HepG2 (cell line): ENCODE results near the gene LIMCH1. TPM values are rescaled to one million over a fixed set of nuclear protein-coding genes. Genes with fewer than 3 reads are reported as not detected.

ENCODE experiments used
- ATAC-seq: fragments of 200-7000 bp; cut with Tn5 transposase; 3 replicates; pipeline ENCODE4 v1.9.1; 2020; ENCODE audit warnings: mild to moderate bottlenecking, moderate library complexity
- BruUV-seq: library from RNA; stranded (reverse); fragments of 400-500 nt; replicated peaks from 2 replicates; lab custom pipeline; 2021; lab: Mats Ljungman, UMichigan
- CTCF ChIA-PET: fragments of 300-600 bp; formaldehyde crosslinking; extraction: SDS; loops from one replicate; lab custom pipeline; 2021; ENCODE audit warnings: low total read pairs, inconsistent platforms, low intra/inter-chr PET ratio; lab: Yijun Ruan, JAX
- POLR2A ChIA-PET: fragments of 350-600 bp; sonication (Branson Sonifier 250); formaldehyde crosslinking; loops from one replicate; lab custom pipeline; 2020; ENCODE audit warnings: antibody characterized with exemption, inconsistent platforms; lab: Yijun Ruan, JAX
- DNase-seq: peaks from one replicate; pipeline ENCODE4 v3.0.0-alpha.2; 2015; ENCODE audit warnings: low spot score
- FAIRE-seq: peaks from 3 replicates; lab custom pipeline; 2011; peaks lifted over from hg19 to GRCh38; lab: Jason Lieb, UNC
- H2AFZ ChIP-seq: one replicate; pipeline ENCODE4 v1.6.1; 2011; ENCODE audit warnings: low read length, inconsistent platforms
- H3K27ac ChIP-seq: fragments of 300-600 bp; 3 replicates; pipeline ENCODE4 v1.8.0; 2011; ENCODE audit warnings: mixed run types, mild to moderate bottlenecking, mixed read lengths, low read length, inconsistent platforms; ENCODE audit not compliant: insufficient read depth; ENCODE audit errors: extremely low read length
- H3K27me3 ChIP-seq, 2 experiments: fragments of 200-600 bp in 1 of 2; 2 replicates in 1 of 2; 3 replicates in 1 of 2; pipeline versions ENCODE4 v1.6.0 to v1.8.0; 2011; ENCODE audit warnings: low read length in 2 of 2, mild to moderate bottlenecking in 2 of 2, moderate library complexity in 2 of 2, inconsistent platforms in 1 of 2; ENCODE audit not compliant: insufficient read depth in 2 of 2, control insufficient read depth in 1 of 2
- H3K36me3 ChIP-seq, 2 experiments: fragments of 200-600 bp in 1 of 2; replicated peaks in 1 of 2; 2 replicates in 1 of 2; 3 replicates in 1 of 2; pipeline versions ENCODE4 v1.5.1 to v1.8.0; 2011; ENCODE audit warnings: low read length in 2 of 2, inconsistent platforms in 1 of 2; ENCODE audit not compliant: insufficient read depth in 2 of 2, control insufficient read depth in 1 of 2
- H3K4me1 ChIP-seq: 2 replicates; pipeline ENCODE4 v1.5.1; 2012; ENCODE audit warnings: low read length, inconsistent platforms; ENCODE audit not compliant: insufficient read depth
- H3K4me2 ChIP-seq: 2 replicates; pipeline ENCODE4 v1.6.0; 2011; ENCODE audit warnings: low read depth, low read length, inconsistent platforms
- H3K4me3 ChIP-seq, 3 experiments: fragments of 200-600 bp in 1 of 3; sonication (generic), shearing (Covaris generic) in 1 of 3; replicated peaks in 1 of 3; 2 replicates each; pipeline ENCODE4 v1.5.1; 2011 to 2016; ENCODE audit warnings: low read length in 3 of 3, inconsistent platforms in 2 of 3, low read depth in 2 of 3, mild to moderate bottlenecking in 2 of 3, control low read depth in 1 of 3, mixed read lengths in 1 of 3; ENCODE audit not compliant: insufficient read depth in 1 of 3
- H3K79me2 ChIP-seq: one replicate; pipeline ENCODE4 v1.6.1; 2011; ENCODE audit warnings: low read length, inconsistent platforms; ENCODE audit not compliant: insufficient read depth
- H3K9ac ChIP-seq: 2 replicates; pipeline ENCODE4 v1.6.0; 2011; ENCODE audit warnings: mild to moderate bottlenecking, low read depth, low read length, inconsistent platforms; ENCODE audit not compliant: insufficient read depth
- H3K9me3 ChIP-seq: 2 replicates; pipeline ENCODE4 v1.5.1; 2012; ENCODE audit warnings: mild to moderate bottlenecking, low read length
- H4K20me1 ChIP-seq: 2 replicates; pipeline ENCODE4 v1.6.0; 2011; ENCODE audit warnings: inconsistent platforms, mild to moderate bottlenecking, low read length, moderate library complexity; ENCODE audit not compliant: insufficient read depth
- BRF2 ChIP-seq: sonication (generic); formaldehyde crosslinking; IDR thresholded peaks from 2 replicates; pipeline ENCODE4 v1.8.1; 2022; ENCODE audit warnings: mild to moderate bottlenecking, missing genetic modification reagents
- KLF15 ChIP-seq: sonication (generic); formaldehyde crosslinking; IDR thresholded peaks from 2 replicates; pipeline ENCODE4 v1.8.1; 2023; ENCODE audit warnings: borderline replicate concordance, mild to moderate bottlenecking, inconsistent platforms, missing genetic modification reagents, mixed read lengths
- MED1 ChIP-seq: sonication (generic); formaldehyde crosslinking; IDR thresholded peaks from 2 replicates; pipeline ENCODE4 v1.4.0; 2020; ENCODE audit warnings: missing genetic modification reagents
- MZF1 ChIP-seq: sonication (generic); formaldehyde crosslinking; IDR thresholded peaks from 2 replicates; pipeline ENCODE4 v1.8.1; 2023; ENCODE audit warnings: mild to moderate bottlenecking, missing genetic modification reagents, borderline replicate concordance
- SNAPC2 ChIP-seq: sonication (generic); formaldehyde crosslinking; IDR thresholded peaks from 2 replicates; pipeline ENCODE4 v1.8.1; 2022; ENCODE audit warnings: mild to moderate bottlenecking, missing genetic modification reagents
- STAT6 ChIP-seq: sonication (generic); formaldehyde crosslinking; IDR thresholded peaks from 2 replicates; pipeline ENCODE4 v1.4.0; 2020; ENCODE audit warnings: missing genetic modification reagents, mild to moderate bottlenecking, borderline replicate concordance
- TAF1 ChIP-seq: sonication (generic); formaldehyde crosslinking; IDR thresholded peaks from 2 replicates; pipeline ENCODE4 v1.4.0; 2020; ENCODE audit warnings: missing genetic modification reagents
- TBX2 ChIP-seq: sonication (generic); formaldehyde crosslinking; IDR thresholded peaks from 2 replicates; pipeline ENCODE4 v1.5.0; 2020; ENCODE audit warnings: missing genetic modification reagents, mild to moderate bottlenecking, borderline replicate concordance
- ZNF207 ChIP-seq: fragments of 450-650 bp; IDR thresholded peaks from 2 replicates; pipeline ENCODE4 v1.6.1; 2016; ENCODE audit warnings: antibody characterized with exemption, borderline replicate concordance
- ZNF549 ChIP-seq: sonication (generic); formaldehyde crosslinking; IDR thresholded peaks from 2 replicates; pipeline ENCODE4 v1.5.0; 2020; ENCODE audit warnings: missing genetic modification reagents
- ZNF572 ChIP-seq: sonication (generic); formaldehyde crosslinking; IDR thresholded peaks from 2 replicates; pipeline ENCODE4 v1.5.1; 2020; ENCODE audit warnings: mild to moderate bottlenecking, missing genetic modification reagents
- ZNF691 ChIP-seq: sonication (generic); formaldehyde crosslinking; IDR thresholded peaks from 2 replicates; pipeline ENCODE4 v1.4.0; 2020; ENCODE audit warnings: missing genetic modification reagents, low read depth, mild to moderate bottlenecking, borderline replicate concordance
- WGBS: methylation state at CpG from one replicate; pipeline ENCODE4 v1.1.6; 2017; ENCODE audit warnings: low lambda C conversion rate; 5-methylcytosine and 5-hydroxymethylcytosine counted together
- in situ Hi-C: cut with HindIII; loops from 2 replicates; pipeline ENCODE4 v1.10.0; 2017; ENCODE audit warnings: low pct_unique_long_range_greater_than_20kb; ENCODE audit not compliant: extremely low pct_ligation_motif_present
- intact Hi-C: fragments of 100-400 bp; cut with micrococcal nuclease; formaldehyde crosslinking; loops from one replicate; pipeline ENCODE4 v1.10.0; 2022; ENCODE audit not compliant: unreplicated experiment
- polyA plus RNA-seq, 8 experiments: library from polyadenylated mRNA; depleted of rRNA in 3 of 8; stranded (reverse) in 7 of 8; unstranded in 1 of 8; fragments of >200 nt; fragmentation: Illumina TruSeq in 4 of 8; extraction: Trizol in 4 of 8; gene quantifications; 2 replicates each; pipeline versions ENCODE4 v1.2.1 to v1.2.3, GENCODE V29; 2011 to 2016; ENCODE audit warnings: low read depth in 4 of 8, missing spikeins in 1 of 8, mixed read lengths in 1 of 8; ENCODE audit not compliant: insufficient read depth in 1 of 8
- total RNA-seq, 5 experiments: library from RNA; depleted of rRNA; stranded (reverse); fragments of >200 nt; fragmentation: Illumina TruSeq; extraction: Trizol; gene quantifications; 2 replicates each; pipeline ENCODE4 v1.2.3, GENCODE V29; 2016; ENCODE audit warnings: low read depth in 1 of 5

Gene LIMCH1
- total and polyA plus RNA-seq, 2 of the 13 experiments (the other 11 are each of a cell fraction or from before 2014, with no cell fraction given) = 0.04 TPM; not detected in 1

- Histone ChIP-seq H3K9ac (no peak overlapping the region), H3K4me1 (no peaks in the 10 kb centered on the region), H3K36me3 (no peaks in the 10 kb centered on the region), H2AFZ (no peak overlapping the region), H3K27me3 (no peaks in the 10 kb centered on the region), H3K9me3 (no peaks in the 10 kb centered on the region), H3K27ac (no peak overlapping the region), H3K4me2 (no peak overlapping the region), H3K79me2 (no peaks in the 10 kb centered on the region), H3K4me3 (no peak overlapping the region), H4K20me1 (no peaks in the 10 kb centered on the region)
- ChIA-PET POLR2A (no interaction called here), CTCF (no interaction called here)
- intact Hi-C loops = no loop called here
- in situ Hi-C loops = no loop called here
- DNase-seq (no peak), ATAC-seq (no peak), FAIRE-seq (no peak)
- no TSS peak for BruUV-seq
- 2% methylated on average over 3 of the region's 3 CpGs for WGBS
- no peak for TF ChIP-seq BRF2
- no peak for TF ChIP-seq ZNF572 (CRISPR knock-in tag)
- TF ChIP-seq ZNF207 = no peak
- TF ChIP-seq KLF15 (CRISPR knock-in tag) = no peak
- no peak for TF ChIP-seq MZF1 (CRISPR knock-in tag)
- TF ChIP-seq MED1 (CRISPR knock-in tag) = no peak
- TF ChIP-seq TAF1 (CRISPR knock-in tag) = no peak
- no peak for TF ChIP-seq ZNF549 (CRISPR knock-in tag)
- TF ChIP-seq TBX2 (CRISPR knock-in tag) = no peak
- no peak for TF ChIP-seq STAT6 (CRISPR knock-in tag)
- TF ChIP-seq SNAPC2 (CRISPR knock-in tag) = no peak
- TF ChIP-seq ZNF691 = no peak
Measured at GRCh38 chr4:41548305-41548880, 10.4 kb downstream of the LIMCH1 start.
